Mesothelial cell of epicardium (in vitro differentiated cells): ENCODE measurements around the gene ADARB1. TPM values are rescaled to one million over a fixed set of nuclear protein-coding genes. Genes with fewer than 3 reads are reported as not detected.

Experiments
- DNase-seq, 2 experiments: peaks; one replicate each; pipeline ENCODE4 v3.0.0; 2021; ENCODE audit warnings: low spot score in 2 of 2; ENCODE audit not compliant: unreplicated experiment in 2 of 2
- H3K27ac Mint-ChIP-seq: 2 replicates; pipeline ENCODE4 v1.8.0; 2021; ENCODE audit warnings: mixed read lengths
- H3K27me3 Mint-ChIP-seq: 2 replicates; pipeline ENCODE4 v1.8.0; 2021; ENCODE audit warnings: low read depth, mixed read lengths
- H3K36me3 Mint-ChIP-seq: 2 replicates; pipeline ENCODE4 v1.8.0; 2021; ENCODE audit warnings: mixed read lengths
- H3K4me1 Mint-ChIP-seq: 2 replicates; pipeline ENCODE4 v1.8.0; 2021; ENCODE audit warnings: mixed read lengths
- H3K4me3 Mint-ChIP-seq: 2 replicates; pipeline ENCODE4 v1.8.0; 2021; ENCODE audit warnings: mild to moderate bottlenecking, moderate library complexity, mixed read lengths
- H3K9me3 Mint-ChIP-seq: 2 replicates; pipeline ENCODE4 v1.8.0; 2021; ENCODE audit warnings: mixed read lengths
- total RNA-seq: library from RNA; stranded (reverse); gene quantifications from 3 replicates; pipeline ENCODE4 v1.2.1, GENCODE V29; 2021
- TF ChIP-seq, protein P1 (sequence below): fragments of 200-600 bp; sonication (generic); IDR thresholded peaks from one replicate; pipeline ENCODE4 v1.5.0; 2021; ENCODE audit warnings: antibody characterized with exemption; ENCODE audit not compliant: unreplicated experiment

Gene ADARB1
- total RNA-seq, 1 donor from 2014 or later = 26.5 TPM

DNA sequence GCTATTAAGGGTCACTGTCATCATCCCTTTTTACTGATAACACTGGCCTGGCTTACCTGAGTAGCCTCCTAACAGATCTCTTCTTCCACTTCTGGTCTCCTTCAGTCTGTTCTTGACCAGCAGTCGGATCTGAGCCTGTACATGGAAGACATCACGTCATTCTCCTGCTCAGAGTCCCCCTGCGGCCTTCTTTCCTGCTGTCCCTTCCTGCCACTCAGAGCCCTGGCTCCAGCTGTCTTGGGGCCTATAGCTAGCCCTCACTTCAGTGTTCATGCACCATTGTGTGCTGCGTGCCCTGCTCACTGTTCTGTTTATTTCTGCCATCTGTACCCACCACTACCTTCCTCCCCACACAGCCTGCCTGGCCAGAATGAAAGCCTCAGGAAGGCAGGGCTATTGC, 8.4 kb downstream of the ADARB1 start:
- H3K4me3 Mint-ChIP-seq = no peak overlapping the region
- no peak overlapping the region for H3K27ac Mint-ChIP-seq
- H3K36me3 Mint-ChIP-seq = peaks cover 1% of the 10 kb centered on the region
- H3K4me1 Mint-ChIP-seq = peaks cover 22% of the 10 kb centered on the region
- DNase-seq = no peak
- no peaks in the 10 kb centered on the region for H3K9me3 Mint-ChIP-seq
- no peaks in the 10 kb centered on the region for H3K27me3 Mint-ChIP-seq
- TF ChIP-seq, protein P1, sequence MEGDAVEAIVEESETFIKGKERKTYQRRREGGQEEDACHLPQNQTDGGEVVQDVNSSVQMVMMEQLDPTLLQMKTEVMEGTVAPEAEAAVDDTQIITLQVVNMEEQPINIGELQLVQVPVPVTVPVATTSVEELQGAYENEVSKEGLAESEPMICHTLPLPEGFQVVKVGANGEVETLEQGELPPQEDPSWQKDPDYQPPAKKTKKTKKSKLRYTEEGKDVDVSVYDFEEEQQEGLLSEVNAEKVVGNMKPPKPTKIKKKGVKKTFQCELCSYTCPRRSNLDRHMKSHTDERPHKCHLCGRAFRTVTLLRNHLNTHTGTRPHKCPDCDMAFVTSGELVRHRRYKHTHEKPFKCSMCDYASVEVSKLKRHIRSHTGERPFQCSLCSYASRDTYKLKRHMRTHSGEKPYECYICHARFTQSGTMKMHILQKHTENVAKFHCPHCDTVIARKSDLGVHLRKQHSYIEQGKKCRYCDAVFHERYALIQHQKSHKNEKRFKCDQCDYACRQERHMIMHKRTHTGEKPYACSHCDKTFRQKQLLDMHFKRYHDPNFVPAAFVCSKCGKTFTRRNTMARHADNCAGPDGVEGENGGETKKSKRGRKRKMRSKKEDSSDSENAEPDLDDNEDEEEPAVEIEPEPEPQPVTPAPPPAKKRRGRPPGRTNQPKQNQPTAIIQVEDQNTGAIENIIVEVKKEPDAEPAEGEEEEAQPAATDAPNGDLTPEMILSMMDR = no peak

DNA sequence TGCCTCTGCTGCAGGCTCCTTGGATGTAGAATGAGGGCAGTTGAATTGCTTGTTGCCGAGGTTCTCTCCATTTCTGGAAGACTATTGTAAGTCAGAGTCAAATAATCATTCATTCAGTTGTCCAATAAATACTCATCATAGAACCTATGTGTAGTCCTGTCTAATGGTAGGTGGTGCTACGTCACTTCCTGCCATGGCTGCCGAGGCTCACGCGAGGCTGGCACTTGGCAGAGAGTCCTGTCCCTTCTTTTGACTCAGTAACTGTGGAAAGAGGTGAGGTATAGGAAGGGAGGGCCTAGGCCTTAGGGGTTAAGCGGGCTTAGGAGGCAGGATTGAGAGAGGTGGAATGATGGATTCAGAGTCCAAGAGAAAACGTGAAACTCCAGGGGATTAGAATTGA, 9.7 kb downstream of the ADARB1 start:
- Mint-ChIP-seq H3K36me3 (peaks cover 1% of the 10 kb centered on the region), H3K27ac (no peak overlapping the region), H3K4me1 (peaks cover 22% of the 10 kb centered on the region), H3K27me3 (no peaks in the 10 kb centered on the region), H3K9me3 (no peaks in the 10 kb centered on the region), H3K4me3 (no peak overlapping the region)
- no peak for DNase-seq
- TF ChIP-seq, protein P1 = no peak

DNA sequence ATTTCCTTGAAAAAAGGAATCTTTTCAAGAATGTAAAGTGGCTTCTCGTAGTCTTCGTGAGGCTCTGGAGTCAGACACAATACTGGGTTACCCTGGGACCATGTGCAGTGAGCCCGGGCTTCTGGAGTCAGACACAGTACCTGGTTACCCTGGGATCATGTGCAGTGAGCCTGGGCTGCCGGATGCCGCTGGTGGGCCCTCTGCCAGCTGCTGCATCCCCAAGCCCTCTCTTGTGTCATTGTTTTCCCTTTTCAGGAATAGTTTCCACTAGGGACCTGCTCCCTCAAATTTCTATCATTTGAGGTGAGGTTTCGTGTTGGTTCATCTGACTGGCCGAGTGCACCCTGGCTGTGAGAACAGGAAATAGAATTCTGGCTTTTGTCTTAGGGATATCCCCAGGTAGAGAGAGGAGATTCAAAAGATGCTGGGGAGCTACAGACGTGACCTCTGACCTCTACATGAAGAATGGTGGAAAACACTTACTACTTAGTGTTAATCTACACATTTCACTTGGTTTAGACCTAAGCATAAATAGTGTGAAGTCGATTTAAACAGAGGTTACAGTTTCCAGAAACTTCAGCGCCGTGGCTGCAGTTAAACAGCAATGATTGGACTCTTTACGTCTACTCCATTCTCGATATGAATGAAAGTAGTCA, 10.6 kb downstream of the ADARB1 start:
- DNase-seq = no peak
- Mint-ChIP-seq H3K4me1 (peaks cover 16% of the 10 kb centered on the region), H3K9me3 (no peaks in the 10 kb centered on the region), H3K4me3 (no peak overlapping the region), H3K27ac (no peak overlapping the region), H3K36me3 (peaks cover 1% of the 10 kb centered on the region), H3K27me3 (no peaks in the 10 kb centered on the region)
- TF ChIP-seq, protein P1 = no peak

DNA sequence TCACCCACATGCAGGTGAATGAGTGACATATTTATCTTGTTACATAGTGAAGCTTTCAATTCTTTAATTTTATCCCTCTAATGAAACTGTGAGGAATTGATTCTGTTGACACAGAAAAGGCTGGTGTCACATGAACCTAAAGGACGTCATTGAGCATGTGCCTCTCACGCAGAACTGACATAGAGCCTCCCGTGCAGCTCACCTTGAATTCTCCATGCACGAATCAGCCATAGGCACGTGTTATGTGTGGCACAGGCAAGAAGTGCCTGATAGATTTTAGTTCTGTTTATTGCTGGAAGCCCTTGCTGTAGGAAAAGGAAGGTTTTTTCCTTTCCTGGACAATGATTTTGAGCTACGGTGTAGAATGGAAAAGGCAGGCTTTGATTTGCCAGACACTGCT, 11.3 kb downstream of the ADARB1 start:
- Mint-ChIP-seq H3K36me3 (peaks cover 1% of the 10 kb centered on the region), H3K27me3 (no peaks in the 10 kb centered on the region), H3K9me3 (no peaks in the 10 kb centered on the region), H3K4me3 (no peak overlapping the region), H3K27ac (no peak overlapping the region), H3K4me1 (peaks cover 12% of the 10 kb centered on the region)
- TF ChIP-seq, protein P1 = no peak
- DNase-seq = no peak

DNA sequence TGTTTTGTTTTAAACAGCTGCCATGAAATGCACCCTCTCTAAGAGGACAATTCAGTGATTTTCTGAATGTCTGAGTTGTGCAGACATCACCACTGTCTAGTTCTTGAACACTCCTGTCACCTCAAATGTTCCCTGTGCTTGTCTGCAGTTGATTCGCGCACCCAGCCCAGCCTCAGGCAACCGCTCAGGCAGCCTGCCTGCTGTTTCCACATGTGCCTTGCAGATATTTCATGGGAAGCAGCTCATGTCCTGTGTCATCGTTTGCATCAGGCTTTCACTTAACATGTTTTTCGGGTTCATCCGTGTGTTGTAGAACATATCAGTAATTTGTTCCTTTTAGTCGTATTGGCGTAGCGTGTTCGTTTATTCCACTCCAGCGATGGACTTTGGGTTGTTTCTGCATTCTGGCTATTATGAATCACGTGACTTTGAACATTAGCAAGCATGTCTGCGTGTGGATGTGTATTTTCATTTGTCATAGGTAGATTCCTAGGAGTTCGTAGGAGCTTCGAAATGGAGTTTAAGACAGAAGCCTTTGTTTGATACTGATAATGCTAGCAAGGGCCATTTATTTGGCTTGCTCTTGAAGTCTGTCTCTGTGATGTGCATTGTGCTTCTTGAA, 12.1 kb downstream of the ADARB1 start:
- H3K36me3 Mint-ChIP-seq = peaks cover 1% of the 10 kb centered on the region
- H3K9me3 Mint-ChIP-seq = no peaks in the 10 kb centered on the region
- no peak for DNase-seq
- H3K4me3 Mint-ChIP-seq = no peak overlapping the region
- H3K27me3 Mint-ChIP-seq = no peaks in the 10 kb centered on the region
- H3K27ac Mint-ChIP-seq = no peak overlapping the region
- TF ChIP-seq, protein P1 = no peak
- H3K4me1 Mint-ChIP-seq = peaks cover 9% of the 10 kb centered on the region
